Measurements from ENCODE around the gene SSMEM1.
"Not testable (repeated sequence)": the region's sequence is repeated elsewhere in the genome, so short reads cannot be mapped to it uniquely, and the experiment has no call there.

Gene SSMEM1

GRCh38 chr7:130224210-130224609 lies 16.6 kb downstream of the SSMEM1 start:
- Histone ChIP-seq H3K4me3 (ENCODE audit: low read length) (no peak overlapping the region), H3K9me3 (ENCODE audit: insufficient read depth, low read length) (no peaks in the 10 kb centered on the region; the same call in 1 of the 2 replicates), H4K20me1 (ENCODE audit: insufficient read depth, low read length) (no peaks in the 10 kb centered on the region), H3K4me2 (ENCODE audit: low read length) (no peak overlapping the region), H3K27ac (ENCODE audit: low read length) (no peak overlapping the region), H3K27me3 (ENCODE audit: low read depth, low read length) (no peaks in the 10 kb centered on the region), H3K36me3 (replicated peaks; ENCODE audit: low read depth, low read length) (no peaks in the 10 kb centered on the region), H3K4me1 (ENCODE audit: low read length) (0 out of 2 replicates have a peak, but pooled peaks cover 3% of the 10 kb centered on the region), H3K9ac (ENCODE audit: low read length) (no peak overlapping the region), H2AFZ (ENCODE audit: low read depth, low read length) (no peak overlapping the region), H3K79me2 (ENCODE audit: low read length) (no peaks in the 10 kb centered on the region)
- TF ChIP-seq EZH2phosphoT487 (IDR thresholded peaks at IDR 0.05; ENCODE audit: low read depth) (no peak), CTCF (IDR thresholded peaks at IDR 0.05; ENCODE audit: low read depth, low read length) (no peak)

GRCh38 chr7:130224923-130225322 lies 17.3 kb downstream of the SSMEM1 start:
- not testable (repeated sequence) for H3K27ac ChIP-seq (ENCODE audit: low read length); H3K4me2 ChIP-seq (ENCODE audit: low read length); H3K9ac ChIP-seq (ENCODE audit: low read length); H3K4me3 ChIP-seq (ENCODE audit: low read length); H3K27me3 ChIP-seq (ENCODE audit: low read depth, low read length); H3K36me3 ChIP-seq (replicated peaks; ENCODE audit: low read depth, low read length); H3K9me3 ChIP-seq (ENCODE audit: insufficient read depth, low read length); H4K20me1 ChIP-seq (ENCODE audit: insufficient read depth, low read length); H2AFZ ChIP-seq (ENCODE audit: low read depth, low read length); H3K4me1 ChIP-seq (ENCODE audit: low read length); H3K79me2 ChIP-seq (ENCODE audit: low read length)

GRCh38 chr7:130226333-130226732 lies 18.7 kb downstream of the SSMEM1 start:
- no peak overlapping the region for H3K4me2 ChIP-seq (ENCODE audit: low read length)
- H3K9ac ChIP-seq (ENCODE audit: low read length) = no peak overlapping the region
- H3K36me3 ChIP-seq (replicated peaks; ENCODE audit: low read depth, low read length) = no peaks in the 10 kb centered on the region
- H3K27me3 ChIP-seq (ENCODE audit: low read depth, low read length) = no peaks in the 10 kb centered on the region
- no peak overlapping the region for H3K27ac ChIP-seq (ENCODE audit: low read length)
- H4K20me1 ChIP-seq (ENCODE audit: insufficient read depth, low read length) = no peaks in the 10 kb centered on the region
- H3K4me3 ChIP-seq (ENCODE audit: low read length) = no peak overlapping the region
- TF ChIP-seq CTCF (IDR thresholded peaks at IDR 0.05; ENCODE audit: low read depth, low read length) (no peak), EZH2phosphoT487 (IDR thresholded peaks at IDR 0.05; ENCODE audit: low read depth) (no peak)
- no peak overlapping the region for H2AFZ ChIP-seq (ENCODE audit: low read depth, low read length)
- no peaks in the 10 kb centered on the region for H3K79me2 ChIP-seq (ENCODE audit: low read length)
- no peaks in the 10 kb centered on the region; the same call in 1 of the 2 replicates for H3K9me3 ChIP-seq (ENCODE audit: insufficient read depth, low read length)
- 0 out of 2 replicates have a peak, but pooled peaks cover 3% of the 10 kb centered on the region for H3K4me1 ChIP-seq (ENCODE audit: low read length)

- H3K36me3 ChIP-seq (replicated peaks; ENCODE audit: low read depth, low read length) = no peaks in the 10 kb centered on the region
- TF ChIP-seq CTCF (IDR thresholded peaks at IDR 0.05; ENCODE audit: low read depth, low read length) = no peak
- no peak for TF ChIP-seq EZH2phosphoT487 (IDR thresholded peaks at IDR 0.05; ENCODE audit: low read depth)
- H3K79me2 ChIP-seq (ENCODE audit: low read length) = no peaks in the 10 kb centered on the region
- H3K9me3 ChIP-seq (ENCODE audit: insufficient read depth, low read length) = no peaks in the 10 kb centered on the region; the same call in 1 of the 2 replicates
- no peak overlapping the region for H2AFZ ChIP-seq (ENCODE audit: low read depth, low read length)
- no peaks in the 10 kb centered on the region for H3K27me3 ChIP-seq (ENCODE audit: low read depth, low read length)
- no peaks in the 10 kb centered on the region for H4K20me1 ChIP-seq (ENCODE audit: insufficient read depth, low read length)
- H3K27ac ChIP-seq (ENCODE audit: low read length) = no peak overlapping the region
- H3K9ac ChIP-seq (ENCODE audit: low read length) = no peak overlapping the region
- H3K4me1 ChIP-seq (ENCODE audit: low read length) = 0 out of 2 replicates have a peak, but pooled peaks cover 3% of the 10 kb centered on the region
- H3K4me3 ChIP-seq (ENCODE audit: low read length) = no peak overlapping the region
- H3K4me2 ChIP-seq (ENCODE audit: low read length) = no peak overlapping the region
These were observed 20.4 kb downstream of the SSMEM1 start for GRCh38 chr7:130227883-130228575.
